Body of pancreas (tissue), 4 donors: ENCODE measurements around the gene C9orf72.

Source experiments
- CTCF ChIP-seq, 7 experiments: fragments of 450-650 bp in 4 of 7; fragments of 200-600 bp in 3 of 7; sonication (generic) in 3 of 7; IDR thresholded peaks; one replicate each; pipeline ENCODE4 v1.5.1; 2016 to 2019; ENCODE audit warnings: antibody characterized with exemption in 7 of 7
- POLR2A ChIP-seq, 3 donors: fragments of 450-650 bp; IDR thresholded peaks; one replicate each; pipeline ENCODE4 v1.6.1; 2016; ENCODE audit warnings: antibody characterized with exemption in 3 of 3, mild to moderate bottlenecking in 2 of 3

GRCh38 chr9:27619743-27620142 lies 46.5 kb upstream of the C9orf72 start:
- TF ChIP-seq POLR2A (IDR thresholded peaks at IDR 0.05) (no peak), CTCF (IDR thresholded peaks at IDR 0.05) (no peak)
